HG03095 (cell line): ENCODE results near the gene SPDYE6.
"Not testable (repeated sequence)": the region's sequence is repeated elsewhere in the genome, so short reads cannot be mapped to it uniquely, and the experiment has no call there.

Source experiments
- ATAC-seq: cut with Tn5 transposase; IDR thresholded peaks from one replicate; pipeline ENCODE4 v1.9.1; 2021; ENCODE audit warnings: moderate library complexity; ENCODE audit not compliant: unreplicated experiment

SPDYE6 gene

GRCh38 chr7:102318482-102318971 is 37.7 kb downstream of the SPDYE6 start:
- no peak for ATAC-seq

- ATAC-seq: no peak
Measured at GRCh38 chr7:102317231-102318059, 38.8 kb downstream of the SPDYE6 start.

GRCh38 chr7:102313997-102314780 is 42.1 kb downstream of the SPDYE6 start:
- ATAC-seq: no peak

DNA sequence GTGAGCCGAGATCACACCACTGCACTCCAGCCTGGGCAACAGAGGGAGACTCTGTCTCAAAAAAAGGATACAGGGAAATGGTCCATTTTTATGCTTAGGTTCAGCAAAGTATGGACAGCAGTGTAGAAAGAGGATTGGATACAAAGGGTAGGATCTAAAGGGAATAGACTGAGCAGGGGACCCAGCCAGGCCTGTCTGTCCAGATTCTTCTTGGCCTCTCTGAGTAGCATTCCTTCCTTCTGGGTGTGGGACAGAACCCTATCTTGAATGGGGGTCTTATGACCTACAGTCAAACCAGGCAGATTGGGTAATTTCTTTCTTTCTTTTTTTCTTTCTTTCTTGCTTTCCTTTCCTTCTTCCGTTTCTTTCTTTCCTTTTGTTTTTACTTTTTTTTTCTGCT is 43.9 kb downstream of the SPDYE6 start:
- no peak for ATAC-seq

DNA sequence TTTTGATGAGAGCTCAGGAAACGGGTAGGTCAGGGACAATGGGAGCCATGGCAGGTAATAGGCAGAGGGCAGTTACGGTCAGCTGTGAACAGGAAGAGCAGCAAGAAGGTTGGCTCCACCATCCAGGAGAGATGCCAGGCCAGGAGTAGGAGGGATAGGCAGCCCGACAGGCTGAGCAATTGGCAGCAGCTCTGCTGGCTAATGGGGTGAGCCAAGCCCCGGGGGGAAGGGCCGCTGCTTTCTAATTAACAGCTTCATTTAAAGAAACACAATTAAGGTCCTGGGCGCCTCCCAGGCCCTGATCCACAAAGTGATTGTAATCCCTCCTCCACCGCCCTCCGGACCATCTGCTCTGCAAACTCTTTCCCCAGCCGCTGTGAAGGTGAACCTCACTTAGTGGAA is 45.8 kb downstream of the SPDYE6 start:
- ATAC-seq: no peak

DNA sequence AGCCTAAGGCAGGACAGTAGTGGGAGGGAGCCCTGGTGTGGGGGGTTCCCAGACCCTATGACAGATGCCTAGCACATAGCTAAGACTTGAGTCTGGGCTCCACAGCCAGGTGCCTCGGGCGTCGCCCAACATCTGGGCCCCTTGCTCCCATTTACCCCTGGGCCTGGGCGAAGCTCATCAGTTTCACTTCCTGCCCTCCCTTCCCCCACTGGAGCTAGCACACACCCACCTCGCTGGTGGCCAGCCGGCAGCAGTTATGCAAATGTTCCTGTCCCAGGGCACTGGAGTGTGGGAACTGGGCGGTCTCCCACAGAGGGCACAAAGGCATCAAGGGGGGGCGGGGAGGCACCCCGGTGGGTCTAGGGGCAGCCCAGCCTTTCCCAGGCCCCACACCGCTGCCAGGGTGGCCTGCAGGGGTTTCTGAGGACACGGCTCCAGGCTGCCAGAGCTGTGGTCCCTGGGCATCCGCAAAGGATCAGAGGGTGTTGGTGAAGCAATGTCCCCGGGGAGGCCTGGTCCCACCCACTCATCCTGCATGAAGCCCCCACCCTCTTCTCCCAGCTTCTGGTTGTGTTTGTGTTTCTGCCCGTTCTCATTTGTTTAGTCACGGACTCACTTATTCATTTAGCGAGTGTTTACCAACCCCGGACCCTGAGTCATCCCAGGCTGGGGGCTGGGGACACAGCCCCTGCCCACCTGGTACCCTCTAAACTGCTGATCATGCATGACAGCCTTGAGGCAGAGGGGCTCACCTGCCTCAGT is 49.1 kb downstream of the SPDYE6 start:
- ATAC-seq: peak; percentile 63

- ATAC-seq: peak; percentile 45
Measured at GRCh38 chr7:102305414-102306268, 50.6 kb downstream of the SPDYE6 start.

DNA sequence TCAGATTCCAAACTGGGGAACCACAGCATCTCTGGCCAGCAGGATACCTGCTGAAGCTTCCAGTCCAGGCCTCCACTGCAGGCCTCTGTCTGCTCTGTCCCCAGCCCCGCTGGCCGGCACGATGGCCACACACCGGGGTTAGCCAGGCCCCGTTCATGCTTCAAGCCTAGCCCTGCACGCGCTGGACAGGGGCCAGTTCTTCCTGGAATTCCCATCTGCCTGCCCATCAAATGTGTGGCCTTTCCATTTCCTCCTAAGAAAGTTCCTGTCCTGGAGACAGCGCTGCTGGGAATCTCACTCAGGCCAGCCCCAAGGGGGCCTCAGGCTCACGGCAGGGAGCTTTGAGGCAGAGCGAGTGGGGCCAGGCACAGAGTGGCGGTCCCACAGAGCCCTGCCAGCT is 51.6 kb downstream of the SPDYE6 start:
- no peak for ATAC-seq

DNA sequence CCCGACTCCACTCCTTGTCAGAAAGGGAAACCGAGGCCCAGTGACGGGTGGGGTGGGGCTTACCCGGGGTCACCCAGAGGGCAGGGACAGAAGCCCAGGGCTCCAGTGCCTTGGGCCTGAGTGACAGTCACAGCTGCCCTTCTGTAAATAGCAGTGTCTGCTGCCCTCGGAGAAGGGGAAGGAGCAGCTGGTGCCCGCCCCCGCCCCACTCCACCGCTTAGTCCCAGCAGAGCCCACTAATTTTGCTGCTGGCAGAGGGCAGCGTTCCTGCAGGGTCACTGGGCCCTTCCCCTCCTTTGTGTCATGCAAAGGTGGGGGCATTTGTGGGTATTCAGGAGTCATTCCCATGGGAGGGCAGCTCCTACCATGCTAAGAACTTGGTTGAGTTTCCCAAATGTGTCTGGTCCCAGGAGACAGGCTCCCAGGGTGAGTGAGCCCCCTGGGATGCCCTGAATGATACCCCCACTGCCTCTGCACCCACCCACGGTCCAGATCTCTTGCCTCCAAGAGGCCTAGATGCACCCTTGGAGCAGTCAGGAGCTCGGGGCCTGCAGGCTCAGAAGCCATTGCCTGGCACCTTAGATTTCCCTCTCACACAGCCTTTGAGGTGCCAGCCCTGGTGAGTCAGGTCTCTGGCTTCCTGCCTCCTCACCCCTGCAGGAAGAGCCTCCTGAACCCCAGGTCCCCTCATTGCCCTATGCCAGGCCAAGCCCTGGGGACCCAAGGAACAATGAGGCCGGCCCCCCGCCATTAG is 52.4 kb downstream of the SPDYE6 start:
- ATAC-seq: no peak

- no peak for ATAC-seq
Measured at GRCh38 chr7:102302025-102302424, 54.2 kb downstream of the SPDYE6 start.

- not testable (repeated sequence) for ATAC-seq
Measured at GRCh38 chr7:102301367-102301766, 54.9 kb downstream of the SPDYE6 start.

DNA sequence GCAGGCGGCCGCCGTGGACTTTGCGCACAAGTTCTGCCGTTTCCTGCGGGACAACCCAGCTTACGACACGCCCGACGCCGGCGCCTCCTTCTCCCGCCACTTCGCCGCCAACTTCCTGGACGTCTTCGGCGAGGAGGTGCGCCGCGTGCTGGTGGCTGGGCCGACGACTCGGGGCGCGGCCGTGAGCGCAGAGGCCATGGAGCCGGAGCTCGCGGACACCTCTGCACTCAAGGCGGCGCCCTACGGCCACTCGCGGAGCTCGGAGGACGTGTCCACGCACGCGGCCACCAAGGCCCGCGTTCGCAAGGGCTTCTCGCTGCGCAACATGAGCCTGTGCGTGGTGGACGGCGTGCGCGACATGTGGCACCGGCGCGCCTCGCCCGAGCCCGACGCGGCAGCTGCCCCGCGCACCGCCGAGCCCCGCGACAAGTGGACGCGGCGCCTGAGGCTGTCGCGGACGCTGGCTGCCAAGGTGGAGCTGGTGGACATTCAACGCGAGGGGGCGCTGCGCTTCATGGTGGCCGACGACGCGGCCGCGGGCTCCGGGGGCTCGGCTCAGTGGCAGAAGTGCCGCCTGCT is 55.5 kb downstream of the SPDYE6 start:
- ATAC-seq: no peak

DNA sequence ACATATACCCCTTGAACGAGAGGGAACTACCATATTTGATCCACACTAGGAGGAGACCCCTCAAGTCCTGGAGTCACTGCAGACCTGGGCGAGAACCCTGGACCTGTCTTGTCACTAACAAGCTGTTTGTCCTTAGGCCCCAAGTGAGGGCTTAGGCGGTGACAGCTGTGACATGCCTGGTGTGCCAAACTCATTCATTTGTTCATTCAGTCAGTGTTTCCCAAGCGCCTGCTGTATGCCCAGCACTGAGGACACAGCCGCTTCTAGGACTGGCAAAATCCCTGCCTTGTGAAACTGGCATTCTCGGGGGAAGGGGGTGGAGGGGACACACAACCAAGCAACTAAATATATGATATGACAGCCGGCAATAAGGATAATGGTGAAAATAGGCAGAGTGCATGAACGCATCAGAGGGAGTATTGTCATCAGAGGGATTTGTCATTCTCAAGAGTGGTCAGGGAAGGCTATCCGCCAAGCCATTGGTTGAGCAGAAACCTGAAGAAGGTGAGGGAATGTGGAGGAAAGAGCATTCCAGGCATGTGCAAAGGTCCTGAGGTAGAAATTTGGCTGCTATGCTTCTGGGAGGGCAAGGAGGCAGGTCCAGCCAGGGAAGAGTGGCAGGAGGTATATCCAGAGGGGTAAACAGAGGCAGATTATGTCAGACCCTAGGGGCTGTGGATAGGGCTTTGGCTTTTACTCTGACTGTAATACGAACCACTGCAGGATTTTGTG is 58.6 kb downstream of the SPDYE6 start:
- no peak for ATAC-seq

DNA sequence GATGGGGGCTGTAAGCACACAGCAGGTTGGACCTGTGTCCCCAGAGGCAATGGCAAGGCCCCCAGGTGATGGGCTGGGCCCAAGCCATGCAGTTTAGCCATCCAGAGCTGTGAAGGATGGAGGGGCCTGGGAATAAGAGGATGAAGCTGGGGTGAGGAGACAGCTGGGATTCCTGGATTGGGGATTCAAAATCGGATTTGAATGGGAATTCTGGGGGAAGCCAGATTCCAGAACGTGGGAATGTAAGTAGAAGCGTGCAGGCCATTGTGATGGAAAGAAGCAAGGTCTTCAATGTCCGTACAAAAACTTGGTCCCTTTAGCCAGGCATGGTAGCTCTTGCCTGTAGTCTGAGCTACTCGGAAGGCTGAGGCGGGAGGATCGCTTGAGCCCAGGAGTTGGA is 59.7 kb downstream of the SPDYE6 start:
- ATAC-seq: no peak

GRCh38 chr7:102296179-102296438 is 60.1 kb downstream of the SPDYE6 start:
- ATAC-seq: no peak
